SK-N-SH treated with all-trans-retinoic acid at 6 μM for 48 hours (cell line): Measurements from ENCODE around the gene PEPD.

Experiments
- ATAC-seq: fragments of 200-7000 bp; cut with Tn5 transposase; 3 replicates; pipeline ENCODE4 v1.9.1; 2020; ENCODE audit warnings: mild to moderate bottlenecking, moderate library complexity
- ARNTL ChIP-seq: fragments of 450-650 bp; formaldehyde crosslinking; IDR thresholded peaks from 2 replicates; pipeline ENCODE4 v1.5.0; 2020; ENCODE audit warnings: low read depth, mild to moderate bottlenecking, moderate library complexity, borderline replicate concordance
- BACH2 ChIP-seq: fragments of 250-450 bp; sonication (Bioruptor Pico); IDR thresholded peaks from 2 replicates; pipeline ENCODE4 v1.9.0; 2021; ENCODE audit warnings: mild to moderate bottlenecking, borderline replicate concordance
- CSDC2 ChIP-seq: fragments of 250-450 bp; sonication (Bioruptor Pico); IDR thresholded peaks from 2 replicates; pipeline ENCODE4 v1.5.0; 2020; ENCODE audit warnings: mild to moderate bottlenecking, moderate library complexity
- ESRRG ChIP-seq: fragments of 250-450 bp; sonication (Bioruptor Pico); IDR thresholded peaks from 2 replicates; pipeline ENCODE4 v1.6.1; 2021; ENCODE audit warnings: mild to moderate bottlenecking
- GLIS3 ChIP-seq: fragments of 250-450 bp; sonication (Bioruptor Pico); IDR thresholded peaks from 2 replicates; pipeline ENCODE4 v1.5.0; 2020; ENCODE audit warnings: mild to moderate bottlenecking, moderate library complexity
- ISL1 ChIP-seq: fragments of 250-450 bp; sonication (Bioruptor Pico); IDR thresholded peaks from 2 replicates; pipeline ENCODE4 v2.1.2; 2022; ENCODE audit warnings: mild to moderate bottlenecking, moderate library complexity
- OSR1 ChIP-seq: fragments of 250-450 bp; sonication (Bioruptor Pico); IDR thresholded peaks from 2 replicates; pipeline ENCODE4 v1.8.0; 2022; ENCODE audit warnings: moderate library complexity, mild to moderate bottlenecking, inconsistent platforms
- PATZ1 ChIP-seq: fragments of 250-450 bp; sonication (Bioruptor Pico); IDR thresholded peaks from 2 replicates; pipeline ENCODE4 v1.8.0; 2020; ENCODE audit warnings: mild to moderate bottlenecking, moderate library complexity, borderline replicate concordance
- PPARA ChIP-seq: fragments of 250-450 bp; sonication (Bioruptor Pico); IDR thresholded peaks from 2 replicates; pipeline ENCODE4 v1.5.0; 2020; ENCODE audit warnings: mild to moderate bottlenecking, borderline replicate concordance
- RARB ChIP-seq: fragments of 250-450 bp; sonication (Bioruptor Pico); IDR thresholded peaks from 2 replicates; pipeline ENCODE4 v1.8.0; 2021; ENCODE audit warnings: mild to moderate bottlenecking, moderate library complexity
- SNAI2 ChIP-seq: fragments of 250-450 bp; sonication (Bioruptor Pico); IDR thresholded peaks from 2 replicates; pipeline ENCODE4 v1.5.0; 2020; ENCODE audit warnings: mild to moderate bottlenecking, moderate library complexity
- TCF4 ChIP-seq: fragments of 250-450 bp; sonication (Bioruptor Pico); IDR thresholded peaks from 2 replicates; pipeline ENCODE4 v1.8.0; 2021; ENCODE audit warnings: mild to moderate bottlenecking, moderate library complexity, borderline replicate concordance
- TOX ChIP-seq: fragments of 250-450 bp; sonication (Bioruptor Pico); IDR thresholded peaks from 2 replicates; pipeline ENCODE4 v1.8.0; 2021; ENCODE audit warnings: mild to moderate bottlenecking, moderate library complexity, borderline replicate concordance
- ZFP3 ChIP-seq: fragments of 250-450 bp; sonication (Bioruptor Pico); IDR thresholded peaks from 2 replicates; pipeline ENCODE4 v1.5.0; 2020; ENCODE audit warnings: mild to moderate bottlenecking, moderate library complexity
- ZNF565 ChIP-seq: fragments of 450-650 bp; formaldehyde crosslinking; conservative IDR thresholded peaks from 2 replicates; pipeline ENCODE4 v1.5.0; 2020; ENCODE audit warnings: low read depth, mild to moderate bottlenecking, moderate library complexity
- ZNF70 ChIP-seq: fragments of 450-650 bp; formaldehyde crosslinking; IDR thresholded peaks from 2 replicates; pipeline ENCODE4 v1.5.0; 2020; ENCODE audit warnings: mild to moderate bottlenecking, moderate library complexity
- ZNF8 ChIP-seq: fragments of 450-650 bp; formaldehyde crosslinking; IDR thresholded peaks from 2 replicates; pipeline ENCODE4 v1.5.0; 2020; ENCODE audit warnings: mild to moderate bottlenecking, moderate library complexity
- TF ChIP-seq, protein P1 (sequence below): fragments of 250-450 bp; sonication (Bioruptor Pico); IDR thresholded peaks from 2 replicates; pipeline ENCODE4 v1.5.0; 2020; ENCODE audit warnings: mild to moderate bottlenecking, moderate library complexity
- TF ChIP-seq, protein P2 (sequence below): fragments of 250-450 bp; sonication (Bioruptor Pico); IDR thresholded peaks from 2 replicates; pipeline ENCODE4 v1.5.1; 2021; ENCODE audit warnings: mild to moderate bottlenecking, moderate library complexity
- TF ChIP-seq, protein P3 (sequence below): fragments of 250-450 bp; sonication (Bioruptor Pico); IDR thresholded peaks from 2 replicates; pipeline ENCODE4 v1.5.1; 2020; ENCODE audit warnings: low read depth, mild to moderate bottlenecking, moderate library complexity
- TF ChIP-seq, protein P4 (sequence below): fragments of 250-450 bp; sonication (Bioruptor Pico); IDR thresholded peaks from 2 replicates; pipeline ENCODE4 v1.8.0; 2021; ENCODE audit warnings: low read depth, mild to moderate bottlenecking, moderate library complexity, borderline replicate concordance

Gene PEPD

GRCh38 chr19:33501693-33502356, 19.8 kb downstream of the PEPD start:
- TF ChIP-seq TOX: no peak
- TF ChIP-seq ARNTL (CRISPR knock-in tag): no peak
- TF ChIP-seq TCF4 (CRISPR knock-in tag): no peak
- no peak for TF ChIP-seq ZNF70 (CRISPR knock-in tag)
- TF ChIP-seq SNAI2 (CRISPR knock-in tag): no peak
- TF ChIP-seq ZNF565 (CRISPR knock-in tag): no peak
- TF ChIP-seq RARB: no peak
- TF ChIP-seq ZNF8 (CRISPR knock-in tag): no peak
- TF ChIP-seq ESRRG: no peak
- TF ChIP-seq, protein P1, sequence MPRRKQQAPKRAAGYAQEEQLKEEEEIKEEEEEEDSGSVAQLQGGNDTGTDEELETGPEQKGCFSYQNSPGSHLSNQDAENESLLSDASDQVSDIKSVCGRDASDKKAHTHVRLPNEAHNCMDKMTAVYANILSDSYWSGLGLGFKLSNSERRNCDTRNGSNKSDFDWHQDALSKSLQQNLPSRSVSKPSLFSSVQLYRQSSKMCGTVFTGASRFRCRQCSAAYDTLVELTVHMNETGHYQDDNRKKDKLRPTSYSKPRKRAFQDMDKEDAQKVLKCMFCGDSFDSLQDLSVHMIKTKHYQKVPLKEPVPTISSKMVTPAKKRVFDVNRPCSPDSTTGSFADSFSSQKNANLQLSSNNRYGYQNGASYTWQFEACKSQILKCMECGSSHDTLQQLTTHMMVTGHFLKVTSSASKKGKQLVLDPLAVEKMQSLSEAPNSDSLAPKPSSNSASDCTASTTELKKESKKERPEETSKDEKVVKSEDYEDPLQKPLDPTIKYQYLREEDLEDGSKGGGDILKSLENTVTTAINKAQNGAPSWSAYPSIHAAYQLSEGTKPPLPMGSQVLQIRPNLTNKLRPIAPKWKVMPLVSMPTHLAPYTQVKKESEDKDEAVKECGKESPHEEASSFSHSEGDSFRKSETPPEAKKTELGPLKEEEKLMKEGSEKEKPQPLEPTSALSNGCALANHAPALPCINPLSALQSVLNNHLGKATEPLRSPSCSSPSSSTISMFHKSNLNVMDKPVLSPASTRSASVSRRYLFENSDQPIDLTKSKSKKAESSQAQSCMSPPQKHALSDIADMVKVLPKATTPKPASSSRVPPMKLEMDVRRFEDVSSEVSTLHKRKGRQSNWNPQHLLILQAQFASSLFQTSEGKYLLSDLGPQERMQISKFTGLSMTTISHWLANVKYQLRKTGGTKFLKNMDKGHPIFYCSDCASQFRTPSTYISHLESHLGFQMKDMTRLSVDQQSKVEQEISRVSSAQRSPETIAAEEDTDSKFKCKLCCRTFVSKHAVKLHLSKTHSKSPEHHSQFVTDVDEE: no peak
- TF ChIP-seq ZFP3 (CRISPR knock-in tag): no peak
- ATAC-seq: no peak

- ATAC-seq: no peak
- TF ChIP-seq GLIS3 (no peak), PATZ1 (CRISPR knock-in tag) (no peak), RARB (no peak), ZFP3 (CRISPR knock-in tag) (no peak), SNAI2 (CRISPR knock-in tag) (no peak)
Observed at GRCh38 chr19:33500991-33501390, 20.6 kb downstream of the PEPD start.

GRCh38 chr19:33500586-33500985, 21.0 kb downstream of the PEPD start:
- ATAC-seq: no peak
- no peak for TF ChIP-seq ZNF565 (CRISPR knock-in tag)
- TF ChIP-seq CSDC2 (CRISPR knock-in tag): no peak
- no peak for TF ChIP-seq SNAI2 (CRISPR knock-in tag)
- no peak for TF ChIP-seq BACH2 (CRISPR knock-in tag)
- TF ChIP-seq PPARA (CRISPR knock-in tag): no peak
- TF ChIP-seq, protein P2, sequence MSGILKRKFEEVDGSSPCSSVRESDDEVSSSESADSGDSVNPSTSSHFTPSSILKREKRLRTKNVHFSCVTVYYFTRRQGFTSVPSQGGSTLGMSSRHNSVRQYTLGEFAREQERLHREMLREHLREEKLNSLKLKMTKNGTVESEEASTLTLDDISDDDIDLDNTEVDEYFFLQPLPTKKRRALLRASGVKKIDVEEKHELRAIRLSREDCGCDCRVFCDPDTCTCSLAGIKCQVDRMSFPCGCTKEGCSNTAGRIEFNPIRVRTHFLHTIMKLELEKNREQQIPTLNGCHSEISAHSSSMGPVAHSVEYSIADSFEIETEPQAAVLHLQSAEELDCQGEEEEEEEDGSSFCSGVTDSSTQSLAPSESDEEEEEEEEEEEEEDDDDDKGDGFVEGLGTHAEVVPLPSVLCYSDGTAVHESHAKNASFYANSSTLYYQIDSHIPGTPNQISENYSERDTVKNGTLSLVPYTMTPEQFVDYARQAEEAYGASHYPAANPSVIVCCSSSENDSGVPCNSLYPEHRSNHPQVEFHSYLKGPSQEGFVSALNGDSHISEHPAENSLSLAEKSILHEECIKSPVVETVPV (CRISPR knock-in tag): no peak
- TF ChIP-seq TCF4 (CRISPR knock-in tag): no peak
- no peak for TF ChIP-seq ISL1
- TF ChIP-seq GLIS3: no peak
- TF ChIP-seq, protein P3, sequence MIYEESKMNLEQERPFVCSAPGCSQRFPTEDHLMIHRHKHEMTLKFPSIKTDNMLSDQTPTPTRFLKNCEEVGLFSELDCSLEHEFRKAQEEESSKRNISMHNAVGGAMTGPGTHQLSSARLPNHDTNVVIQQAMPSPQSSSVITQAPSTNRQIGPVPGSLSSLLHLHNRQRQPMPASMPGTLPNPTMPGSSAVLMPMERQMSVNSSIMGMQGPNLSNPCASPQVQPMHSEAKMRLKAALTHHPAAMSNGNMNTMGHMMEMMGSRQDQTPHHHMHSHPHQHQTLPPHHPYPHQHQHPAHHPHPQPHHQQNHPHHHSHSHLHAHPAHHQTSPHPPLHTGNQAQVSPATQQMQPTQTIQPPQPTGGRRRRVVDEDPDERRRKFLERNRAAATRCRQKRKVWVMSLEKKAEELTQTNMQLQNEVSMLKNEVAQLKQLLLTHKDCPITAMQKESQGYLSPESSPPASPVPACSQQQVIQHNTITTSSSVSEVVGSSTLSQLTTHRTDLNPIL (CRISPR knock-in tag): no peak
- TF ChIP-seq, all 23 proteins: peak for 0

GRCh38 chr19:33499671-33500506, 21.7 kb downstream of the PEPD start:
- TF ChIP-seq CSDC2 (CRISPR knock-in tag) (no peak), OSR1 (CRISPR knock-in tag) (no peak), SNAI2 (CRISPR knock-in tag) (no peak), ZNF565 (CRISPR knock-in tag) (no peak), PPARA (CRISPR knock-in tag) (no peak)
- TF ChIP-seq, protein P4, sequence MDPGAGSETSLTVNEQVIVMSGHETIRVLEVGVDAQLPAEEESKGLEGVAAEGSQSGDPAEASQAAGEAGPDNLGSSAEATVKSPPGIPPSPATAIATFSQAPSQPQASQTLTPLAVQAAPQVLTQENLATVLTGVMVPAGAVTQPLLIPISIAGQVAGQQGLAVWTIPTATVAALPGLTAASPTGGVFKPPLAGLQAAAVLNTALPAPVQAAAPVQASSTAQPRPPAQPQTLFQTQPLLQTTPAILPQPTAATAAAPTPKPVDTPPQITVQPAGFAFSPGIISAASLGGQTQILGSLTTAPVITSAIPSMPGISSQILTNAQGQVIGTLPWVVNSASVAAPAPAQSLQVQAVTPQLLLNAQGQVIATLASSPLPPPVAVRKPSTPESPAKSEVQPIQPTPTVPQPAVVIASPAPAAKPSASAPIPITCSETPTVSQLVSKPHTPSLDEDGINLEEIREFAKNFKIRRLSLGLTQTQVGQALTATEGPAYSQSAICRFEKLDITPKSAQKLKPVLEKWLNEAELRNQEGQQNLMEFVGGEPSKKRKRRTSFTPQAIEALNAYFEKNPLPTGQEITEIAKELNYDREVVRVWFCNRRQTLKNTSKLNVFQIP: no peak
- no peak for ATAC-seq
